Uterus (tissue), 2 donors: ENCODE results near the gene BHLHA15.

ENCODE experiments used
- POLR2A ChIP-seq, 2 donors: fragments of 450-650 bp; IDR thresholded peaks; one replicate each; pipeline ENCODE4 v1.6.1; 2016; ENCODE audit warnings: antibody characterized with exemption in 2 of 2, mild to moderate bottlenecking in 1 of 2, moderate library complexity in 1 of 2
- TF ChIP-seq, protein P1 (sequence below), 4 experiments: fragments of 200-600 bp in 2 of 4; fragments of 450-650 bp in 2 of 4; sonication (generic) in 2 of 4; IDR thresholded peaks; one replicate each; pipeline ENCODE4 v1.5.1; 2016 to 2019; ENCODE audit warnings: antibody characterized with exemption in 4 of 4, mild to moderate bottlenecking in 2 of 4, moderate library complexity in 1 of 4

DNA sequence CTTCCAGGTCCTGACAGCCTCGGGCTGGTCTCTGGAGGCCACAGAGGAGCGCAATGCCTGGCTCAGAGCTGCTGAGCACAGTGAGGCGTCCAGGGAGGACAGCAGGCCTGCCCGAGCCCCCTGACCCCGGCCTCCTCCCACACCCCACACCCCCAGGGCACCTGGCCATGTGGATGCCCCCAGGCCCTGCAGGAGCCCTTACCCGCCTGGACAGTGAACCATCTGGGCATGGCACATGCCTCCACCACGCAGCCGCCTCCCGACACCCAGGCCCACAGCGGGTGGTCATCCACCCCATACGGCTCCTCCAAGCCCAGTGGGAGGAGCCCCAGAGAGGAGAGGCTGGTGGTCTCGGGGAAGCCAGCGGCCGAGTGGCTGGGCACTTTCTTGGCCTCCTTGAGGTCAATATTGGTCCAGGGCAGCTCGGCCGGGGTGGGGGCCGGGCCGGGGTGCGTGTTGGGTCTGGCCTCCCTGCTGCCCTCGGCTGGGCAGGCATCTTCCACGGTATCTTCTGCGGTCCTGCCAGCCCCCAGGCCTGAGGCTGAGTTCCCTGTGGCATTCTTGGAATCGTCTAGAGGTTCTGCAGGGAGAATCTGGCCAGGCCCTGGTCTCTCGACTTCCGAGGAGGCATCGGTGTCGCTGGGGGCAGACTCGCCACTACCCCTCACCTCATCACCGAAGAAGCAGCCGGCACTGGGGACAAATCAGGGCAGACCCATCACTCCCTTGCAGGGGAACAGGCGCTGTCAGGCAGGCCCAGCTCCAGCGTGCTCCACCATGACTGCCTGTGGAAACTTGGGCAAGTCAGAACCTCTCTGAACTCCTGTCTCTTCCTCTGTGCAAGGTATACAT, 22.2 kb downstream of the BHLHA15 start:
- TF ChIP-seq POLR2A (IDR thresholded peaks at IDR 0.05): no peak
- TF ChIP-seq, protein P1, sequence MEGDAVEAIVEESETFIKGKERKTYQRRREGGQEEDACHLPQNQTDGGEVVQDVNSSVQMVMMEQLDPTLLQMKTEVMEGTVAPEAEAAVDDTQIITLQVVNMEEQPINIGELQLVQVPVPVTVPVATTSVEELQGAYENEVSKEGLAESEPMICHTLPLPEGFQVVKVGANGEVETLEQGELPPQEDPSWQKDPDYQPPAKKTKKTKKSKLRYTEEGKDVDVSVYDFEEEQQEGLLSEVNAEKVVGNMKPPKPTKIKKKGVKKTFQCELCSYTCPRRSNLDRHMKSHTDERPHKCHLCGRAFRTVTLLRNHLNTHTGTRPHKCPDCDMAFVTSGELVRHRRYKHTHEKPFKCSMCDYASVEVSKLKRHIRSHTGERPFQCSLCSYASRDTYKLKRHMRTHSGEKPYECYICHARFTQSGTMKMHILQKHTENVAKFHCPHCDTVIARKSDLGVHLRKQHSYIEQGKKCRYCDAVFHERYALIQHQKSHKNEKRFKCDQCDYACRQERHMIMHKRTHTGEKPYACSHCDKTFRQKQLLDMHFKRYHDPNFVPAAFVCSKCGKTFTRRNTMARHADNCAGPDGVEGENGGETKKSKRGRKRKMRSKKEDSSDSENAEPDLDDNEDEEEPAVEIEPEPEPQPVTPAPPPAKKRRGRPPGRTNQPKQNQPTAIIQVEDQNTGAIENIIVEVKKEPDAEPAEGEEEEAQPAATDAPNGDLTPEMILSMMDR (IDR thresholded peaks at IDR 0.05): no peak
